ENCODE measurements around the gene MTFR2. TPM values are rescaled to one million over a fixed set of nuclear protein-coding genes. Genes with fewer than 3 reads are reported as not detected.

Gene MTFR2
- total and polyA plus RNA-seq, 2 of the 13 experiments (the other 11 are each of a cell fraction or from before 2014, with no cell fraction given): 6.7 to 10.7 TPM

- TF ChIP-seq HINFP (CRISPR knock-in tag; IDR thresholded peaks at IDR 0.05; ENCODE audit: low read depth) (peak; percentile 72; the same call in 1 of the 2 replicates), GATAD2A (CRISPR knock-in tag; IDR thresholded peaks at IDR 0.05) (no peak; the same call in 1 of the 2 replicates), ZNF670 (CRISPR knock-in tag; IDR thresholded peaks at IDR 0.05; ENCODE audit: borderline replicate concordance) (no peak), MZF1 (CRISPR knock-in tag; IDR thresholded peaks at IDR 0.05; ENCODE audit: borderline replicate concordance) (0 out of 2 replicates have a peak, but pooled peaks have one; percentile 47), MLLT10 (CRISPR knock-in tag; IDR thresholded peaks at IDR 0.05) (no peak), ZFX (CRISPR knock-in tag; IDR thresholded peaks at IDR 0.05; ENCODE audit: low read depth) (peak; percentile 98), ISX (CRISPR knock-in tag; conservative IDR thresholded peaks at IDR 0.05) (no peak), NKX3-1 (CRISPR knock-in tag; IDR thresholded peaks at IDR 0.05) (no peak; the same call in 1 of the 2 replicates), ZNF34 (CRISPR knock-in tag; IDR thresholded peaks at IDR 0.05; ENCODE audit: borderline replicate concordance) (peak; percentile 72; the same call in 1 of the 2 replicates), ZNF782 (CRISPR knock-in tag; IDR thresholded peaks at IDR 0.05; ENCODE audit: borderline replicate concordance) (peak; percentile 58; the same call in 1 of the 2 replicates), ELF4 (CRISPR knock-in tag; IDR thresholded peaks at IDR 0.05; ENCODE audit: borderline replicate concordance) (peak; percentile 95), RBFOX2 (IDR thresholded peaks at IDR 0.05; ENCODE audit: low read depth, low read length) (peak; percentile 92), NR2F6 (IDR thresholded peaks at IDR 0.05) (no peak), NR2F6 (CRISPR knock-in tag; IDR thresholded peaks at IDR 0.05) (no peak), PLSCR1 (CRISPR knock-in tag; IDR thresholded peaks at IDR 0.05; ENCODE audit: borderline replicate concordance) (no peak; the same call in 1 of the 2 replicates), CBX1 (IDR thresholded peaks at IDR 0.05; ENCODE audit: low read depth) (peak; percentile 87), ZNF205 (CRISPR knock-in tag; IDR thresholded peaks at IDR 0.05) (no peak), ZBTB4 (CRISPR knock-in tag; IDR thresholded peaks at IDR 0.05; ENCODE audit: borderline replicate concordance) (peak; percentile 77; the same call in 1 of the 2 replicates), KLF6 (CRISPR knock-in tag; IDR thresholded peaks at IDR 0.05) (peak; percentile 50; the same call in 1 of the 2 replicates), FLYWCH1 (CRISPR knock-in tag; IDR thresholded peaks at IDR 0.05) (no peak), ZNF552 (CRISPR knock-in tag; IDR thresholded peaks at IDR 0.05; ENCODE audit: borderline replicate concordance) (peak; percentile 6; the same call in 1 of the 2 replicates)
These were observed 39.7 kb upstream of the MTFR2 start, which contains the start of gene BCLAF1 (continued) for GRCh38 chr6:136289579-136290409.

Data from HepG2 (cell line).